HepG2 (cell line): ENCODE results near the gene SETD5. TPM values are rescaled to one million over a fixed set of nuclear protein-coding genes. Genes with fewer than 3 reads are reported as not detected.

Experiments used
- ADNP ChIP-seq: sonication (generic); formaldehyde crosslinking; IDR thresholded peaks from 2 replicates; pipeline ENCODE4 v1.4.0; 2020; ENCODE audit warnings: missing genetic modification reagents
- ARHGAP35 ChIP-seq: sonication (generic); formaldehyde crosslinking; IDR thresholded peaks from 2 replicates; pipeline ENCODE4 v1.9.0; 2022; ENCODE audit warnings: mild to moderate bottlenecking, inconsistent platforms, moderate library complexity, missing genetic modification reagents, borderline replicate concordance
- ATF1 ChIP-seq: IDR thresholded peaks from 2 replicates; pipeline ENCODE4 v1.6.1; 2016; ENCODE audit warnings: mild to moderate bottlenecking, control low read depth
- BRF2 ChIP-seq: sonication (generic); formaldehyde crosslinking; IDR thresholded peaks from 2 replicates; pipeline ENCODE4 v1.8.1; 2022; ENCODE audit warnings: mild to moderate bottlenecking, missing genetic modification reagents
- CBX2 ChIP-seq, 2 experiments: fragments of 200-600 bp in 1 of 2; sonication (generic); formaldehyde crosslinking in 1 of 2; IDR thresholded peaks; 2 replicates each; pipeline versions ENCODE4 v1.7.0 to v1.8.1; 2018 to 2022; ENCODE audit warnings: low read depth in 2 of 2, low read length in 1 of 2, mild to moderate bottlenecking in 1 of 2, missing genetic modification reagents in 1 of 2
- CREBL2 ChIP-seq: sonication (generic); formaldehyde crosslinking; IDR thresholded peaks from 2 replicates; pipeline ENCODE4 v1.8.1; 2023; ENCODE audit warnings: missing genetic modification reagents, mild to moderate bottlenecking, borderline replicate concordance
- ELF3 ChIP-seq: IDR thresholded peaks from 2 replicates; pipeline ENCODE4 v1.6.1; 2016; ENCODE audit warnings: missing genetic modification reagents, missing compliant biosample characterization
- EP300 ChIP-seq, 3 experiments: sonication (generic) in 1 of 3; formaldehyde crosslinking in 1 of 3; IDR thresholded peaks; 2 replicates each; pipeline versions ENCODE4 v1.5.1 to v1.6.1; 2011 to 2020; ENCODE audit warnings: low read depth in 2 of 3, low read length in 2 of 3, borderline replicate concordance in 1 of 3, improper control_type of control experiment in 1 of 3, mild to moderate bottlenecking in 1 of 3, missing genetic modification reagents in 1 of 3, moderate library complexity in 1 of 3
- FOXO4 ChIP-seq: sonication (generic); formaldehyde crosslinking; conservative IDR thresholded peaks from 2 replicates; pipeline ENCODE4 v1.8.1; 2023; ENCODE audit warnings: missing genetic modification reagents
- JUN ChIP-seq: sonication (generic); formaldehyde crosslinking; IDR thresholded peaks from 2 replicates; pipeline ENCODE4 v1.4.0; 2020; ENCODE audit warnings: mild to moderate bottlenecking, missing genetic modification reagents
- MZF1 ChIP-seq: sonication (generic); formaldehyde crosslinking; IDR thresholded peaks from 2 replicates; pipeline ENCODE4 v1.8.1; 2023; ENCODE audit warnings: mild to moderate bottlenecking, missing genetic modification reagents, borderline replicate concordance
- NBN ChIP-seq: fragments of 450-650 bp; conservative IDR thresholded peaks from 2 replicates; pipeline ENCODE4 v1.6.1; 2017
- SOX5 ChIP-seq: IDR thresholded peaks from 2 replicates; pipeline ENCODE4 v1.6.1; 2016; ENCODE audit warnings: borderline replicate concordance
- TERF1 ChIP-seq: sonication (generic); formaldehyde crosslinking; IDR thresholded peaks from 2 replicates; pipeline ENCODE4 v1.8.0; 2022; ENCODE audit warnings: mild to moderate bottlenecking, missing genetic modification reagents, moderate library complexity
- ZBTB38 ChIP-seq: sonication (generic); formaldehyde crosslinking; IDR thresholded peaks from 2 replicates; pipeline ENCODE4 v1.5.1; 2020; ENCODE audit warnings: mild to moderate bottlenecking, missing genetic modification reagents
- ZBTB7B ChIP-seq: sonication (generic); formaldehyde crosslinking; IDR thresholded peaks from 2 replicates; pipeline ENCODE4 v1.4.0; 2020; ENCODE audit warnings: missing genetic modification reagents
- ZNF225 ChIP-seq: sonication (generic); formaldehyde crosslinking; IDR thresholded peaks from 2 replicates; pipeline ENCODE4 v1.4.0; 2020; ENCODE audit warnings: mild to moderate bottlenecking, missing genetic modification reagents
- ZNF230 ChIP-seq: sonication (generic); formaldehyde crosslinking; IDR thresholded peaks from 2 replicates; pipeline ENCODE4 v1.4.0; 2020; ENCODE audit warnings: mild to moderate bottlenecking, missing genetic modification reagents
- ZNF253 ChIP-seq: sonication (generic); formaldehyde crosslinking; IDR thresholded peaks from 2 replicates; pipeline ENCODE4 v1.8.0; 2022; ENCODE audit warnings: mild to moderate bottlenecking, missing genetic modification reagents, borderline replicate concordance
- ZNF580 ChIP-seq: IDR thresholded peaks from 2 replicates; pipeline ENCODE4 v1.6.1; 2016; ENCODE audit warnings: low read depth, borderline replicate concordance
- ZNF629 ChIP-seq: sonication (generic); formaldehyde crosslinking; conservative IDR thresholded peaks from 2 replicates; pipeline ENCODE4 v1.5.0; 2020; ENCODE audit warnings: missing genetic modification reagents
- ZNF749 ChIP-seq: sonication (generic); formaldehyde crosslinking; IDR thresholded peaks from 2 replicates; pipeline ENCODE4 v1.8.0; 2022; ENCODE audit warnings: mild to moderate bottlenecking, missing genetic modification reagents, moderate library complexity, borderline replicate concordance
- ZNF788 ChIP-seq: sonication (generic); formaldehyde crosslinking; IDR thresholded peaks from 2 replicates; pipeline ENCODE4 v1.5.0; 2020; ENCODE audit warnings: mild to moderate bottlenecking, missing genetic modification reagents, borderline replicate concordance
- polyA plus RNA-seq, 8 experiments: library from polyadenylated mRNA; depleted of rRNA in 3 of 8; stranded (reverse) in 7 of 8; unstranded in 1 of 8; fragments of >200 nt; fragmentation: Illumina TruSeq in 4 of 8; extraction: Trizol in 4 of 8; gene quantifications; 2 replicates each; pipeline versions ENCODE4 v1.2.1 to v1.2.3, GENCODE V29; 2011 to 2016; ENCODE audit warnings: low read depth in 4 of 8, missing spikeins in 1 of 8, mixed read lengths in 1 of 8; ENCODE audit not compliant: insufficient read depth in 1 of 8
- total RNA-seq, 5 experiments: library from RNA; depleted of rRNA; stranded (reverse); fragments of >200 nt; fragmentation: Illumina TruSeq; extraction: Trizol; gene quantifications; 2 replicates each; pipeline ENCODE4 v1.2.3, GENCODE V29; 2016; ENCODE audit warnings: low read depth in 1 of 5

Gene SETD5
- total and polyA plus RNA-seq, 2 of the 13 experiments (the other 11 are each of a cell fraction or from before 2014, with no cell fraction given): 46.8 to 95.8 TPM

GRCh38 chr3:9362731-9363530, 34.5 kb upstream of the SETD5 start, which contains the start of gene THUMPD3 (continued):
- no peak for TF ChIP-seq TERF1 (CRISPR knock-in tag)
- peak; percentile 65; the same call in 1 of the 2 replicates for TF ChIP-seq ATF1 (CRISPR knock-in tag)
- no peak for TF ChIP-seq EP300 (IDR thresholded peaks at IDR 0.05; ENCODE audit: low read depth in 2 of 2, low read length in 2 of 2)
- peak; percentile 69 for TF ChIP-seq EP300 (CRISPR knock-in tag; IDR thresholded peaks at IDR 0.05; ENCODE audit: borderline replicate concordance)
- TF ChIP-seq FOXO4 (CRISPR knock-in tag): 0 out of 2 replicates have a peak, but pooled peaks have one; percentile 68
- peak; percentile 89 for TF ChIP-seq ARHGAP35 (CRISPR knock-in tag)
- no peak for TF ChIP-seq CBX2 (IDR thresholded peaks at IDR 0.05; ENCODE audit: low read depth, low read length)
- TF ChIP-seq CBX2 (CRISPR knock-in tag; IDR thresholded peaks at IDR 0.05; ENCODE audit: low read depth): no peak
- no peak for TF ChIP-seq MZF1 (CRISPR knock-in tag)
- TF ChIP-seq NBN: no peak
- peak; percentile 92; the same call in 1 of the 2 replicates for TF ChIP-seq CREBL2 (CRISPR knock-in tag)
- TF ChIP-seq ZBTB38: peak; percentile 90
- TF ChIP-seq ZNF749: no peak
- peak; percentile 92 for TF ChIP-seq BRF2 (CRISPR knock-in tag)
- peak; percentile 69; the same call in 1 of the 2 replicates for TF ChIP-seq JUN (CRISPR knock-in tag)
- TF ChIP-seq ZNF580 (CRISPR knock-in tag): peak; percentile 95; the same call in 1 of the 2 replicates
- TF ChIP-seq ZNF788 (CRISPR knock-in tag): peak; percentile 45; the same call in 1 of the 2 replicates
- TF ChIP-seq ZBTB7B (CRISPR knock-in tag): peak; percentile 75
- TF ChIP-seq ZNF225 (CRISPR knock-in tag): peak; percentile 90
- TF ChIP-seq ZNF230: peak; percentile 87
- no peak for TF ChIP-seq ZNF253 (CRISPR knock-in tag)
- no peak for TF ChIP-seq ADNP (CRISPR knock-in tag)
- peak; percentile 80; the same call in 1 of the 2 replicates for TF ChIP-seq SOX5
- no peak for TF ChIP-seq ZNF629 (CRISPR knock-in tag)
- peak; percentile 92 for TF ChIP-seq ELF3 (CRISPR knock-in tag)
